Esophagus muscularis mucosa (tissue), 4 donors: ENCODE data around the gene KLK4. TPM values are rescaled to one million over a fixed set of nuclear protein-coding genes. Genes with fewer than 3 reads are reported as not detected.

ENCODE experiments used
- DNase-seq: peaks from one replicate; pipeline ENCODE4 v3.0.0-alpha.2; 2017; ENCODE audit errors: extremely low spot score
- H3K27ac ChIP-seq, 4 donors: fragments of 200-600 bp; sonication (generic); replicated peaks in 1 of 4; 1 replicate in 3 of 4; 2 replicates in 1 of 4; pipeline ENCODE4 v1.5.1; 2016 to 2019; ENCODE audit warnings: mild to moderate bottlenecking in 1 of 4
- H3K27me3 ChIP-seq, 4 donors: fragments of 200-600 bp; sonication (generic); one replicate each; pipeline versions ENCODE4 v1.5.1 to v1.6.0; 2016 to 2019
- H3K36me3 ChIP-seq, 4 donors: fragments of 200-600 bp; sonication (generic); one replicate each; pipeline ENCODE4 v1.5.1; 2016 to 2019
- H3K4me1 ChIP-seq, 4 donors: fragments of 200-600 bp; sonication (generic); one replicate each; pipeline ENCODE4 v1.5.1; 2016 to 2019
- H3K4me3 ChIP-seq, 4 donors: fragments of 200-600 bp; sonication (generic); 1 replicate in 2 of 4; 2 replicates in 2 of 4; pipeline ENCODE4 v1.5.1; 2016 to 2019; ENCODE audit warnings: mild to moderate bottlenecking in 4 of 4, moderate library complexity in 1 of 4
- H3K9me3 ChIP-seq, 4 donors: fragments of 200-600 bp; sonication (generic); 1 replicate in 3 of 4; 2 replicates in 1 of 4; pipeline ENCODE4 v1.5.1; 2016 to 2019
- CTCF ChIP-seq, 3 experiments: fragments of 200-600 bp in 2 of 3; fragments of 450-650 bp in 1 of 3; sonication (generic) in 2 of 3; IDR thresholded peaks; one replicate each; pipeline ENCODE4 v1.5.1; 2017 to 2019; ENCODE audit warnings: antibody characterized with exemption in 3 of 3, mild to moderate bottlenecking in 2 of 3, moderate library complexity in 1 of 3
- EP300 ChIP-seq: sonication (generic); formaldehyde crosslinking; IDR thresholded peaks from one replicate; pipeline ENCODE4 v1.6.1; 2017; ENCODE audit warnings: antibody characterized with exemption
- POLR2A ChIP-seq: fragments of 450-650 bp; IDR thresholded peaks from one replicate; pipeline ENCODE4 v1.6.1; 2017; ENCODE audit warnings: antibody characterized with exemption, moderate library complexity, mild to moderate bottlenecking, low read depth
- POLR2AphosphoS5 ChIP-seq, 2 donors: sonication (generic); formaldehyde crosslinking; IDR thresholded peaks; one replicate each; pipeline ENCODE4 v1.6.1; 2017; ENCODE audit warnings: antibody characterized with exemption in 2 of 2
- WGBS: methylation state at CpG from one replicate; pipeline ENCODE4 v1.1.5; 2018; 5-methylcytosine and 5-hydroxymethylcytosine counted together
- intact Hi-C: fragments of 100-400 bp; cut with DNase I; formaldehyde crosslinking; loops from one replicate; pipeline ENCODE4 v1.15.1; 2023
- total RNA-seq, 4 donors: library from RNA; depleted of rRNA; stranded (reverse); fragments of >200 nt; gene quantifications; one replicate each; pipeline versions ENCODE4 v1.1.0 to v1.2.1, GENCODE V29; 2016

KLK4 gene
- total RNA-seq = not detected

- H3K36me3 ChIP-seq = no peaks in the 10 kb centered on the region
- H3K27ac ChIP-seq = no peak within 1 kb of the TSS
- H3K4me3 ChIP-seq = no peak within 1 kb of the TSS
- WGBS = 53% methylated on average over 9 of the region's 9 CpGs
- H3K4me1 ChIP-seq = peaks cover 0 to 10% (median 7%) of the 10 kb centered on the region in 4 donors
- intact Hi-C loops = no loop called here
- no peaks in the 10 kb centered on the region for H3K9me3 ChIP-seq
- peaks cover 0 to 95% (median 34%) of the 10 kb centered on the region in 4 donors for H3K27me3 ChIP-seq
- DNase-seq = no peak
- TF ChIP-seq EP300 (no peak), CTCF (IDR thresholded peaks at IDR 0.05) (no peak), POLR2AphosphoS5 (IDR thresholded peaks at IDR 0.05) (no peak), POLR2A (no peak)
These were observed at the start of gene KLK4 for GRCh38 chr19:50911206-50912101. Gene KLK4 (minus strand): TSS chr19:50911395. CDS start chr19:50910738, 657 bp downstream.

- 55% methylated on average over 9 of the region's 9 CpGs for WGBS
- intact Hi-C loops = no loop called here
These were observed 48.7 kb upstream of the KLK4 start for GRCh38 chr19:50959731-50960500.

GRCh38 chr19:50957587-50957986, 46.4 kb upstream of the KLK4 start:
- DNase-seq = no peak
- TF ChIP-seq POLR2A (no peak), EP300 (no peak)
- no peaks in the 10 kb centered on the region for H3K4me1 ChIP-seq
- no peak overlapping the region for H3K4me3 ChIP-seq
- H3K27ac ChIP-seq = no peak overlapping the region
- no peaks in the 10 kb centered on the region for H3K36me3 ChIP-seq
- no peaks in the 10 kb centered on the region for H3K9me3 ChIP-seq
- peaks cover 0 to 60% (median 0%) of the 10 kb centered on the region in 4 donors for H3K27me3 ChIP-seq
- intact Hi-C loops = no loop called here
- 84% methylated on average over 8 of the region's 8 CpGs for WGBS

More at GRCh38 chr19:50959731-50960500, 48.7 kb upstream of the KLK4 start:
- TF ChIP-seq CTCF (IDR thresholded peaks at IDR 0.05) = no peak
- TF ChIP-seq POLR2A = no peak
- no peak for TF ChIP-seq EP300
- no peak for TF ChIP-seq POLR2AphosphoS5 (IDR thresholded peaks at IDR 0.05)
- H3K4me3 ChIP-seq = no peak overlapping the region
- H3K27me3 ChIP-seq = peaks cover 0 to 63% (median 0%) of the 10 kb centered on the region in 4 donors
- peaks cover 0 to 3% (median 0%) of the 10 kb centered on the region in 4 donors for H3K9me3 ChIP-seq
- no peaks in the 10 kb centered on the region for H3K36me3 ChIP-seq
- H3K4me1 ChIP-seq = no peaks in the 10 kb centered on the region
- H3K27ac ChIP-seq = no peak overlapping the region
- no peak for DNase-seq

GRCh38 chr19:50952910-50953309, 41.7 kb upstream of the KLK4 start, which contains the start of gene KLK5:
Gene KLK5 (minus strand): TSS chr19:50953038. CDS start chr19:50952657, 381 bp downstream.
- no peak for DNase-seq
- H3K4me3 ChIP-seq = no peak within 1 kb of the TSS
- intact Hi-C loops = no loop called here
- no peak within 1 kb of the TSS for H3K27ac ChIP-seq
- no peaks in the 10 kb centered on the region for H3K4me1 ChIP-seq
- peaks cover 0 to 72% (median 0%) of the 10 kb centered on the region in 4 donors for H3K27me3 ChIP-seq
- WGBS = 22% methylated on average over 7 of the region's 7 CpGs
- TF ChIP-seq EP300 (no peak), POLR2AphosphoS5 (IDR thresholded peaks at IDR 0.05) (no peak), CTCF (IDR thresholded peaks at IDR 0.05) (no peak), POLR2A (no peak)
- H3K9me3 ChIP-seq = no peaks in the 10 kb centered on the region
- H3K36me3 ChIP-seq = no peaks in the 10 kb centered on the region

- TF ChIP-seq EP300 (no peak), CTCF (IDR thresholded peaks at IDR 0.05) (no peak), POLR2A (no peak), POLR2AphosphoS5 (IDR thresholded peaks at IDR 0.05) (no peak)
- H3K36me3 ChIP-seq = no peaks in the 10 kb centered on the region
- DNase-seq = no peak
- no peaks in the 10 kb centered on the region for H3K4me1 ChIP-seq
- no peaks in the 10 kb centered on the region for H3K9me3 ChIP-seq
- peaks cover 0 to 66% (median 0%) of the 10 kb centered on the region in 4 donors for H3K27me3 ChIP-seq
- H3K27ac ChIP-seq = no peak overlapping the region
- no peak overlapping the region for H3K4me3 ChIP-seq
- intact Hi-C loops = no loop called here
- WGBS = 48% methylated on average over 19 of the region's 19 CpGs
These were observed 38.7 kb upstream of the KLK4 start for GRCh38 chr19:50949861-50950260.
